Eye (tissue), 1 donor: ENCODE measurements around the gene EIF3CL.
"Not testable (repeated sequence)": the region's sequence is repeated elsewhere in the genome, so short reads cannot be mapped to it uniquely, and the experiment has no call there.

Experiments
- DNase-seq: peaks from one replicate; pipeline ENCODE4 v3.0.0-alpha.2; 2015

EIF3CL gene

DNA sequence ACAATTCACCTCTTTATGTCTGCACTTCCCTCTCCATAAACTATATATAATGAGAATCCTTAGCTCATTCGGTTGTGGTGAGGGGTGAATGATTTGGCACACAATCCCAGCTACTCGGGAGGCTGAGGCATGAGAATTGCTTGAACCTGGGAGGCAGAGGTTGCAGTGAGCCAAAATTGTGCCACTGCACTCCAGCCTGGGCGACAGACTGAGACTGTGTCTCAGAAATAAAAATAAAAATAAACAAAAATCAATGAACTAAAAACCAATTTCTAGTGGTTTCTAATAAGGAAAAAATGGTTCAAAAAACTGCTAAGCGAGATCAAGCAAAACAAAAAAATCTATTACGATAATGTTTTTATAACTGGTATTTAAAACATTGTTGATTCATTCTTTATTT is 40.2 kb downstream of the EIF3CL start, which contains the start of gene NPIPB6:
Gene NPIPB6, minus strand, starts transcription at position 101 of the 400 bp plus-strand sequence. CDS start 686 bp downstream, outside the sequence.
- DNase-seq: not testable (repeated sequence)

DNA sequence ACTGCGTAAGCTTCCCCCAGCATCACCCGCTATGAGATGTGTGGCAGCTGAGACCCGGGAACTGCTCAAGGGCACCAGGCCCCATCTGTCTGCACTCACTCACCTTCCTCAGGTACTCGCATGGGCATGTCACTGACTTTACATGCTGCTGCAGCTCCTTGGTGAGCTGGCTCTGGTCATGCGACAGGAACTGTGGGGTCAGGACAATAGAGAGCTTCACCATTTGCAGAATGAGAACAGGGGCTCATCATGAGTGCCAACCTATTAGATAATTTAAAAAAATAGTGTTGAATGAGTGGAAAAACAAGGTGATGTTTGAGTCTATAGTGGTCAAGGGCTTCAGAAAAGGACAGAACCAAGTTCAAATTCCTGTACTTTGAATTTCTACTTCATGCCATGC is 41.0 kb downstream of the EIF3CL start:
- DNase-seq: not testable (repeated sequence)

DNA sequence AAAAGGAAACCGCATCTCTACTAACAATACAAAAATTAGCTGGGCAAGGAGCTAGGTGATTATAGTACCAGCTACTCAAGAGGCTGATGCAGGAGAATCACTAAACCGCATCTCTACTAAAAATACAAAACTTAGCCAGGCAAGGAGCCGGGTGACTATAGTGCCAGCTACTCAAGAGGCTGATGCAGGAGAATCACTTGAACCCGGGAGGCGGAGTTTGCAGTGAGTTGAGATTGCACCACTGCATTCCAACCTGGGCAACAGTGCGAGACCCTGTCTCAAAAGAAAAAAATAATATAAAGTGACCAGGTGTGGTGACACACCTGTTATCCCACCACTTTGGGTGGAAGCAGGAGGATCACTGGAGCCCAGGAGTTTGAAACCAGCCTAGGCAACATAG is 65.4 kb downstream of the EIF3CL start:
- not testable (repeated sequence) for DNase-seq

DNA sequence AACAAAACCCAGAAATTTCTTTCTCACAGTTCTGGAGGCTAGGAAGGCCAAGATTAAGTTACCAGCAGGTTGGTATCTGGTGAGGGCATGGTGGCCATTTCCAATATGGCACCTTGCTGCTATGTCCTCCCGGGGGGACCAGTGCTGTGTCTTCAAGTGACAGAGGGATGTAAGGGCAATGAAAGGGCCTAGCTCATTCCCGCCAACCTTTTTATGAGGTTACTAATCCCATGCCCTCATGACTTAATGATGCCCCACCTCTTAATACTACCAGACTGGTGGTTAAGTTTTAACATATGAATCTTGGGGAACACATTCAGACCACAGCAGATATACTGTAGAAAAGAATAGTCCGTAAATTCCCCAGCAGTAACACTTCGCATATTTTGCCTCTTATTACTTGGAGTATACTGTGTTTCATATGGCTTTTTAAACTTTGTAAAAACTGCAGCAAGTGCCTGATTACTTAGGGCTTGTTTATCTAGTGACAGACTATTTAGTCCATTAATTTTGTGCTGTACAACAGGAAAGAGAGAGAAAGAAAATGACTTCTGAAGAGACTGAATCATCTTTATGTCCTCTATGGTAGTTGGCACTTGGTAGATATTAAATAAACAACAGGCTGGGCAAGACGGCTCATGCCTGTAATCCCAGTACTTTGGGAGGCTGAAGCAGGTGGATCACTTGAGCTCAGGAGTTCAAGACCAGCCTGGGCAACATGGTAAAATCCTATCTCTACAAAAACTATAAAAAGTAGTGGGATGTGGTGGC is 66.5 kb downstream of the EIF3CL start:
- not testable (repeated sequence) for DNase-seq

DNA sequence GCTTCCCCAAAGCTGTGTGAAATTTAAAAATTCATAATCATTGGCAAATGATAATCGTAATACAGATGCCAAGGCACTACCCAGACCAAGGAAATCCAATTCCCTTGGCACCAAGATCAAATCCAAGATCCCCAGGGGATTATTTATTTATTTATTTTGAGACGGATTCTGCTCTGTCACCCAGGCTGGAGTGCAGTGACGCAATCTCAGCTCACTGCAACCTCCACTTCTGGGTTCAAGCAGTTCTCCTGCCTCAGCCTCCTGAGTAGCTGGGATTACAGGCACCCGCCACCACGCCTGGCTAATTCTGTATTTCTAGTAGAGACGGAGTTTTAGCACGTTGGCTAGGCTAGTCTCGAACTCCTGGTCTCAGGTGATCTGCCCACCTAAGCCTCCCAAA is 68.0 kb downstream of the EIF3CL start:
- DNase-seq: not testable (repeated sequence)

DNA sequence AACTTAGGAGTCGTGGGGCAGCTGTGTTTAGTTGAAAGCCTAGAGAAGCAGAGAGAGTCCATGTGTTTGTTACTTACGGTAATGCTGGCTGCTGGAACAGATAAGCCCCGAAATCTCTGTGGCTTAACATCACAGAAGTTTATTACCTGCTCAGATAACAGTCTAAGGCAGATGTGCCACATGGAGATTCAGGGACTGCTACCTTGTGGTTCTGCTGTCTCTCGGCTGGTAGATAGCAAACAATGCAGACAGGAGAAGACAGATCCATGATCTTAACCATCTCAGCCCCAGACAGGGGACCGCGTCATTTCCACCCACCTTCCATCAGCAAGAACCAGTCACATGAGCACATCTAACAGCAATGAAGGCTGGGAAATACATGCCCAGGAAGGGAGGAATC is 71.0 kb downstream of the EIF3CL start:
- DNase-seq: not testable (repeated sequence)

DNA sequence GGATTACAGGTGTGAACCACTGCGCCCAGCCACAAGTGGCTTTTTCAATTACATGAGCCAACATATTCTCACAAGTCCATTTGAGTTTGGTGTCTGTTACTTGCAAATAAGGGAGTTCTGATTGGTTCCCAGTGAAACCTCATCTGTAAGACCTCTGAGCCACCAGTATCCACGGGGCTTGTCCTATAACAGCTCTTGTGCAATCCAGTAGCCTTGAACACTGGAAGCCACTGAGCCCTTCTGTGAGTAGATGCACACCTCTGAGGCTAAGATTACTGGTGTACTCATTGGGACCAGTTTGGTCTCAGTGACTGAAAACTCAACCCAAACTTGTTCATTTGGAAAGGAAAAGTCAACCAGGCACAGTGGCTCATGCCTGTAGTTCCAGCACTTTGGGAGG is 72.7 kb downstream of the EIF3CL start:
- not testable (repeated sequence) for DNase-seq

DNA sequence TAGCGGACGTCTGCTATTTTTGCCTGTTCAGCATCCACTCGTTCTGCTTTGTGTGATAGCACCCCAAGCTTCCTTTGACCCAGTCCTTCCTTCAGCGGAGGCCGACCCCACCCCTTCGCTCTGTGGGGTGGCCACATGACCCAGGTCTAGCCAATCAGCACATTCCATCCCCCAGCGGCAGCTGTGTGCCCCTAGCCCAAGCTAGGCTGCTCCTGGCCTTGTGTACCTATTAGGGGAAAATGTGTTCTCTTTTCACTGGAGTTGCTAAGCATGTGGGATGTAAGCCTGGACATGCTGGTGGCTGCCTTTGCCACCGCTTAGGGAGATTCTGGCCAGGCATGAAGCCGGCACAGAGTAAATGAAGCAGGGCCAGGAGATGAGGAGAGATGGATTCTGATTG is 73.4 kb downstream of the EIF3CL start:
- DNase-seq: peak; percentile 69
